ENCODE results near the gene KIF13A. TPM values are rescaled to one million over a fixed set of nuclear protein-coding genes. Genes with fewer than 3 reads are reported as not detected.
A peak's percentile ranks its signal among the peaks of the same experiment; 100 is the strongest.

Gene KIF13A
- total and polyA plus RNA-seq, 12 donors: 16.7 to 198 (median 97.8) TPM

- H3K27ac ChIP-seq: peak overlapping the region in 8 of 10 donors; percentile 2 to 66 (median 46)
Observed at GRCh38 chr6:17965397-17965796, 22.0 kb downstream of the KIF13A start.

GRCh38 chr6:17964633-17965032 is 22.8 kb downstream of the KIF13A start:
- WGBS, 2 donors: 93% methylated on average over 8 of the region's 8 CpGs

More at GRCh38 chr6:17965397-17965796, 22.0 kb downstream of the KIF13A start:
- ATAC-seq (no peak), DNase-seq (no peak)
- no peak for TF ChIP-seq CTCF (IDR thresholded peaks at IDR 0.05)
- H3K4me3 ChIP-seq: no peak overlapping the region
- H3K36me3 ChIP-seq: no peaks in the 10 kb centered on the region
- no peaks in the 10 kb centered on the region for H3K27me3 ChIP-seq
- peaks cover 11 to 95% (median 81%) of the 10 kb centered on the region in 9 donors for H3K4me1 ChIP-seq
- intact Hi-C loops (cut with DNase I): loop anchor here in 1 of 10 donors (5.0 kb wide), 1 partner anchor 33 kb away; no protein-coding TSS in a partner anchor
- no peaks in the 10 kb centered on the region for H3K9me3 ChIP-seq

GRCh38 chr6:17962436-17963031 is 24.9 kb downstream of the KIF13A start:
- Histone ChIP-seq H3K9me3 (no peaks in the 10 kb centered on the region), H3K36me3 (no peaks in the 10 kb centered on the region), H3K4me3 (no peak overlapping the region), H3K4me1 (peaks cover 7 to 97% (median 85%) of the 10 kb centered on the region in 9 donors), H3K27me3 (no peaks in the 10 kb centered on the region), H3K27ac (peak overlapping the region in 7 of 10 donors; percentile 27 to 63 (median 45))
- intact Hi-C loops (cut with DNase I): no loop called here
- DNase-seq: peak; percentile 67 to 83
- TF ChIP-seq CTCF (IDR thresholded peaks at IDR 0.05): no peak
- 22 to 25% methylated on average over 6 of the region's 6 CpGs for WGBS, 2 donors
- peak; percentile 93 to 98 (median 96) for ATAC-seq

More at GRCh38 chr6:17964633-17965032, 22.8 kb downstream of the KIF13A start:
- DNase-seq: no peak
- intact Hi-C loops (cut with DNase I): loop anchor here in 1 of 10 donors (5.0 kb wide), 1 partner anchor 32 kb away; no protein-coding TSS in a partner anchor
- peak overlapping the region in 8 of 10 donors; percentile 2 to 66 (median 46) for H3K27ac ChIP-seq
- H3K27me3 ChIP-seq: no peaks in the 10 kb centered on the region
- ATAC-seq: no peak
- no peak for TF ChIP-seq CTCF (IDR thresholded peaks at IDR 0.05)
- H3K4me3 ChIP-seq: no peak overlapping the region
- H3K9me3 ChIP-seq: no peaks in the 10 kb centered on the region
- peaks cover 11 to 98% (median 85%) of the 10 kb centered on the region in 9 donors for H3K4me1 ChIP-seq
- H3K36me3 ChIP-seq: no peaks in the 10 kb centered on the region

GRCh38 chr6:17959302-17959701 is 28.1 kb downstream of the KIF13A start:
- TF ChIP-seq CTCF (IDR thresholded peaks at IDR 0.05): no peak
- WGBS, 2 donors: 74 to 76% methylated on average over 1 of the region's 1 CpG
- no peaks in the 10 kb centered on the region for H3K9me3 ChIP-seq
- DNase-seq (no peak), ATAC-seq (no peak)
- H3K27ac ChIP-seq: peak overlapping the region in 3 of 10 donors; percentile 3 to 63 (median 29)
- H3K36me3 ChIP-seq: no peaks in the 10 kb centered on the region
- peaks cover 7 to 84% (median 71%) of the 10 kb centered on the region in 9 donors for H3K4me1 ChIP-seq
- no peak overlapping the region for H3K4me3 ChIP-seq
- H3K27me3 ChIP-seq: no peaks in the 10 kb centered on the region
- intact Hi-C loops (cut with DNase I): no loop called here
